CD14-positive monocyte (primary cell): ENCODE measurements around the gene PPP2R1A. TPM values are rescaled to one million over a fixed set of nuclear protein-coding genes. Genes with fewer than 3 reads are reported as not detected.

Experiments used
- DNase-seq, 3 donors: peaks; one replicate each; pipeline ENCODE4 v3.0.0-alpha.2; 2011 to 2022
- H2AFZ ChIP-seq: 2 replicates; pipeline ENCODE4 v1.6.0; 2012; ENCODE audit warnings: mild to moderate bottlenecking, low read depth, low read length, inconsistent platforms; ENCODE audit not compliant: insufficient read depth, poor library complexity, severe bottlenecking
- H3K27ac ChIP-seq, 2 donors: 1 replicate in 1 of 2; 2 replicates in 1 of 2; pipeline ENCODE4 v1.5.1; 2012 to 2013; ENCODE audit warnings: low read length in 2 of 2, control low read depth in 1 of 2, inconsistent platforms in 1 of 2, low read depth in 1 of 2, mild to moderate bottlenecking in 1 of 2
- H3K27me3 ChIP-seq, 2 donors: one replicate each; pipeline versions ENCODE4 v1.6.0 to v1.6.1; 2011 to 2013; ENCODE audit warnings: low read length in 2 of 2; ENCODE audit not compliant: control insufficient read depth in 2 of 2, insufficient read depth in 2 of 2
- H3K36me3 ChIP-seq, 2 donors: replicated peaks in 1 of 2; 1 replicate in 1 of 2; 2 replicates in 1 of 2; pipeline versions ENCODE4 v1.5.1 to v1.6.1; 2012 to 2013; ENCODE audit warnings: low read length in 2 of 2, control low read depth in 1 of 2, inconsistent platforms in 1 of 2, mild to moderate bottlenecking in 1 of 2; ENCODE audit not compliant: insufficient read depth in 2 of 2, control insufficient read depth in 1 of 2
- H3K4me1 ChIP-seq, 2 donors: 1 replicate in 1 of 2; 2 replicates in 1 of 2; pipeline versions ENCODE4 v1.5.1 to v1.6.1; 2012 to 2013; ENCODE audit warnings: low read length in 2 of 2, control low read depth in 1 of 2, inconsistent platforms in 1 of 2, mild to moderate bottlenecking in 1 of 2, moderate library complexity in 1 of 2; ENCODE audit not compliant: insufficient read depth in 2 of 2, control insufficient read depth in 1 of 2
- H3K4me2 ChIP-seq: replicated peaks from 2 replicates; pipeline ENCODE3; 2012; ENCODE audit warnings: low read length, moderate library complexity, mild to moderate bottlenecking; ENCODE audit not compliant: poor library complexity, severe bottlenecking; ENCODE audit errors: extremely low read depth
- H3K4me3 ChIP-seq, 3 experiments: fragments of 200-600 bp in 1 of 3; sonication (generic) in 1 of 3; replicated peaks in 1 of 3; 1 replicate in 2 of 3; 2 replicates in 1 of 3; pipeline ENCODE4 v1.5.1; 2011 to 2013; ENCODE audit warnings: low read length in 3 of 3, mild to moderate bottlenecking in 3 of 3, control low read depth in 2 of 3, low read depth in 2 of 3, inconsistent platforms in 1 of 3, moderate library complexity in 1 of 3
- H3K79me2 ChIP-seq: 2 replicates; pipeline ENCODE4 v1.6.0; 2012; ENCODE audit warnings: mild to moderate bottlenecking, control low read depth, inconsistent platforms, low read length, moderate library complexity; ENCODE audit not compliant: insufficient read depth
- H3K9ac ChIP-seq: 2 replicates; pipeline ENCODE4 v1.6.0; 2017; ENCODE audit warnings: low read length, mild to moderate bottlenecking; ENCODE audit not compliant: insufficient read depth, poor library complexity, severe bottlenecking
- H3K9me3 ChIP-seq, 2 donors: replicated peaks in 1 of 2; 1 replicate in 1 of 2; 2 replicates in 1 of 2; pipeline versions ENCODE4 v1.5.1 to v1.6.1; 2012 to 2013; ENCODE audit warnings: low read length in 2 of 2, control low read depth in 1 of 2; ENCODE audit not compliant: control insufficient read depth in 1 of 2, insufficient read depth in 1 of 2
- H4K20me1 ChIP-seq: 2 replicates; pipeline ENCODE4 v1.6.0; 2012; ENCODE audit warnings: mild to moderate bottlenecking, low read length, control low read depth, moderate library complexity; ENCODE audit not compliant: insufficient read depth
- H3K27ac Mint-ChIP-seq, 7 donors: one replicate each; pipeline ENCODE4 v1.8.0; 2020; ENCODE audit warnings: mild to moderate bottlenecking in 7 of 7, mixed read lengths in 7 of 7, moderate library complexity in 6 of 7, inconsistent platforms in 2 of 7
- H3K27me3 Mint-ChIP-seq, 3 donors: one replicate each; pipeline ENCODE4 v1.8.0; 2021 to 2022; ENCODE audit warnings: low read depth in 3 of 3, mild to moderate bottlenecking in 3 of 3, mixed read lengths in 3 of 3, moderate library complexity in 3 of 3, inconsistent platforms in 1 of 3
- H3K36me3 Mint-ChIP-seq, 2 donors: one replicate each; pipeline ENCODE4 v1.8.0; 2020; ENCODE audit warnings: mixed read lengths in 2 of 2, inconsistent platforms in 1 of 2, mild to moderate bottlenecking in 1 of 2
- H3K4me1 Mint-ChIP-seq: one replicate; pipeline ENCODE4 v1.8.0; 2020; ENCODE audit warnings: mild to moderate bottlenecking, mixed read lengths
- H3K4me3 Mint-ChIP-seq, 2 donors: one replicate each; pipeline ENCODE4 v1.8.0; 2020; ENCODE audit warnings: mild to moderate bottlenecking in 2 of 2, mixed read lengths in 2 of 2, moderate library complexity in 1 of 2
- H3K9me3 Mint-ChIP-seq, 7 donors: one replicate each; pipeline ENCODE4 v1.8.0; 2020 to 2022; ENCODE audit warnings: mixed read lengths in 7 of 7, mild to moderate bottlenecking in 6 of 7, moderate library complexity in 6 of 7, inconsistent platforms in 2 of 7
- WGBS: methylation state at CpG from one replicate; pipeline ENCODE4 v1.1.5; 2013; ENCODE audit warnings: missing lambda C conversion rate; ENCODE audit not compliant: insufficient coverage; 5-methylcytosine and 5-hydroxymethylcytosine counted together
- intact Hi-C, 2 donors: fragments of 100-400 bp; cut with micrococcal nuclease; formaldehyde crosslinking; loops; one replicate each; pipeline versions ENCODE4 v1.15.0 to v1.15.1; 2023
- polyA plus RNA-seq, 3 donors: library from polyadenylated mRNA; depleted of rRNA in 1 of 3; unstranded in 2 of 3; stranded (reverse) in 1 of 3; fragments of 300-500 nt in 2 of 3; fragments of >200 nt in 1 of 3; fragmentation: Illumina TruSeq in 2 of 3; gene quantifications; 1 replicate in 2 of 3; 2 replicates in 1 of 3; pipeline ENCODE4 v1.2.3, GENCODE V29; 2012 to 2021
- TF ChIP-seq, protein P1 (sequence below): fragments of 200-600 bp; IDR thresholded peaks from one replicate; pipeline ENCODE4 v1.8.0; 2022; ENCODE audit warnings: antibody characterized with exemption, mild to moderate bottlenecking

PPP2R1A gene
- polyA plus RNA-seq, 3 donors: 79.9 to 151 (median 127) TPM

DNA sequence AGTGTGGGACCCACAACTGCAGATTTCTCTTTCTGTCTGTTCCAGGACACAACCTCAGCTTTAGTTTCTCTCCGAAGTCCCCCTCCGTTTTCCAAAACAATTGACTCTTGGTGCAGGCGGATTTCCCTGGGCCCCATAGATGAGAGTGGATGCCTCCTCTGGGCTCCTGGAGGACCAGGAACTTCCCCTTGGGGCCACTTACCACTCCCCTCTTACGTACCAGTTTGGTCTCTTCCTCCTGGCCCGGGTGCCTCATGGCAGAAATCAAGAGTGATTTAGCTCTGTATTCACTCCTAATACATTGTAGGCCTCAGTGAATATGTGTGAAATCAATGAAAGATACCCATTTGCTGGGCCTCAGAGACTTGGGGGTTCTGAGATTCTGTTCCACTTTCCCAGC lies 34.4 kb downstream of the PPP2R1A start:
- Histone ChIP-seq H3K36me3 (peaks cover 92 to 98% of the 10 kb centered on the region in 2 donors), H2AFZ (no peak overlapping the region), H3K4me2 (no peak overlapping the region), H3K27ac (peak overlapping the region in 1 of 2 donors; percentile 29), H3K4me3 (no peak overlapping the region), H3K79me2 (no peaks in the 10 kb centered on the region), H3K4me1 (no peaks in the 10 kb centered on the region), H4K20me1 (no peaks in the 10 kb centered on the region), H3K27me3 (no peaks in the 10 kb centered on the region), H3K9me3 (no peaks in the 10 kb centered on the region), H3K9ac (no peak overlapping the region)
- no peak for DNase-seq
- Mint-ChIP-seq H3K9me3 (peaks cover 0 to 2% (median 0%) of the 10 kb centered on the region in 7 donors), H3K36me3 (peaks cover 90 to 96% of the 10 kb centered on the region in 2 donors), H3K4me1 (no peaks in the 10 kb centered on the region), H3K4me3 (no peak overlapping the region), H3K27ac (no peak overlapping the region), H3K27me3 (no peaks in the 10 kb centered on the region)
- TF ChIP-seq, protein P1, sequence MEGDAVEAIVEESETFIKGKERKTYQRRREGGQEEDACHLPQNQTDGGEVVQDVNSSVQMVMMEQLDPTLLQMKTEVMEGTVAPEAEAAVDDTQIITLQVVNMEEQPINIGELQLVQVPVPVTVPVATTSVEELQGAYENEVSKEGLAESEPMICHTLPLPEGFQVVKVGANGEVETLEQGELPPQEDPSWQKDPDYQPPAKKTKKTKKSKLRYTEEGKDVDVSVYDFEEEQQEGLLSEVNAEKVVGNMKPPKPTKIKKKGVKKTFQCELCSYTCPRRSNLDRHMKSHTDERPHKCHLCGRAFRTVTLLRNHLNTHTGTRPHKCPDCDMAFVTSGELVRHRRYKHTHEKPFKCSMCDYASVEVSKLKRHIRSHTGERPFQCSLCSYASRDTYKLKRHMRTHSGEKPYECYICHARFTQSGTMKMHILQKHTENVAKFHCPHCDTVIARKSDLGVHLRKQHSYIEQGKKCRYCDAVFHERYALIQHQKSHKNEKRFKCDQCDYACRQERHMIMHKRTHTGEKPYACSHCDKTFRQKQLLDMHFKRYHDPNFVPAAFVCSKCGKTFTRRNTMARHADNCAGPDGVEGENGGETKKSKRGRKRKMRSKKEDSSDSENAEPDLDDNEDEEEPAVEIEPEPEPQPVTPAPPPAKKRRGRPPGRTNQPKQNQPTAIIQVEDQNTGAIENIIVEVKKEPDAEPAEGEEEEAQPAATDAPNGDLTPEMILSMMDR: no peak
- intact Hi-C loops: no loop called here
- 100% methylated on average over 3 of the region's 5 CpGs for WGBS

DNA sequence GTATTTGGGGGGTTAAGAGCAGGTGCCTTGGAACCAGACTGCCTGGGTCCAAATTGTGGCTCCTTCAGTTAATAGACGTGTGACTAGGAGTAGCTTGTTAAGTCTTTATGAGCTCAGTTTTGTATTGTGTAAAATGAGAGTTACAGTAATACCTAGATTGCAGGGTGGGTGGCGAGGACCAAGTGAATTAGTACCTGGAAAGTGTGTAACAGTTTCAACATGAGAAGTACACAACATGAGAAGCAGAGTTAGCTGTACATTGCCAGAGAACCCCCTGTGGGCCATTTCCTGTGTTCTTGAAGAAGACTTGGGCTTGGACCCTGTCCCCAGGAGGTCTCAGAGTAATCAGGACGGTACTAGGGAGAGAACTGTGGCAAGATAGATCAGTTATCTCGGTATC lies 36.8 kb downstream of the PPP2R1A start:
- Histone ChIP-seq H4K20me1 (no peaks in the 10 kb centered on the region), H3K4me3 (no peak overlapping the region), H3K27ac (no peak overlapping the region), H3K27me3 (no peaks in the 10 kb centered on the region), H3K79me2 (no peaks in the 10 kb centered on the region), H2AFZ (no peak overlapping the region), H3K4me1 (no peaks in the 10 kb centered on the region), H3K4me2 (no peak overlapping the region), H3K9me3 (no peaks in the 10 kb centered on the region), H3K36me3 (peaks cover 68 to 74% of the 10 kb centered on the region in 2 donors), H3K9ac (no peak overlapping the region)
- H3K9me3 Mint-ChIP-seq: no peaks in the 10 kb centered on the region
- no peak overlapping the region for H3K4me3 Mint-ChIP-seq
- H3K4me1 Mint-ChIP-seq: no peaks in the 10 kb centered on the region
- TF ChIP-seq, protein P1: no peak
- H3K36me3 Mint-ChIP-seq: peaks cover 65 to 71% of the 10 kb centered on the region in 2 donors
- DNase-seq: no peak
- H3K27ac Mint-ChIP-seq: peak overlapping the region in 1 of 7 donors; percentile 43
- whole genome bisulfite sequencing: 100% methylated on average over 2 of the region's 4 CpGs
- H3K27me3 Mint-ChIP-seq: no peaks in the 10 kb centered on the region
- intact Hi-C loops: no loop called here
